ENCODE data around the gene GNB1L. TPM values are rescaled to one million over a fixed set of nuclear protein-coding genes. Genes with fewer than 3 reads are reported as not detected.

GNB1L gene
- total RNA-seq, 1 experiment from 2014 or later, result 17.9 TPM

DNA sequence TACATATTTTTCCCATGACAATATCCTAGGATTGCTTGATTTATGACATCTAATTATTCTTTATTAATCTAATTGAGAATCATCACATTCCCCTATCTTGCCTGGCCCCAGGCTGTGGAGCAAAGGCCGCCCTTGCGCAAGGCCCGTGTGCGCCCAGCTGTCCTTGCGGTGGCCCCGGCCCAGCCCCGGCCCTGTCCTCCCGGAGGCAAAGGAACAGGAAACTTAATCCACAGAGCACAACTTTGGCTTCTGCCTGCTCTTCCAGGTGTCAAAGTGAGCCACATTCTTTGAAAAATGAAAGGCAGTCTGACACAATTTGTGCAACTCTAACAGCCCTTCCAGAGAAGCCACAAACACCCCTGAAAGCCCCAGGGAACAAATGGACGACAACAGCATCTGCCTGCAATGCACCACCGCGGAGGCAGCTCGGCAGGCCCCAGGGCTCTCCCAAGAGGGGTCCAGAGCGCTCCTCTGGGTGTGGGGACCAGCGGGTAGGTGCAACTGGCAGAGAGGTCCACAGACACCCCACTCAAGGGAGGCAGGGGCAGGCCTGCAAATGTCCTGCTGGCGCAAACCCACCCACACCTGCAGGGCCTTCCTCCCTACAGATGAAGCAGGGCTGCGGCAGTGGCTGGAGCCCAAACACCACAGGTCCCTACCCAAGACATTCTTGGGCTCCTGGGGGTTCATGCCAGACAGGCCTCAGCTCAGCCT is 30.3 kb downstream of the GNB1L start:
- Histone ChIP-seq H3K9me3 (ENCODE audit: low read depth, low read length, poor library complexity, severe bottlenecking) (no peaks in the 10 kb centered on the region), H3K36me3 (ENCODE audit: insufficient read depth, low read length, poor library complexity, severe bottlenecking) (no peaks in the 10 kb centered on the region), H3K4me3 (ENCODE audit: low read depth, low read length, poor library complexity, severe bottlenecking) (no peak overlapping the region), H3K4me1 (ENCODE audit: insufficient read depth, low read length, poor library complexity, severe bottlenecking) (no peaks in the 10 kb centered on the region), H3K27ac (ENCODE audit: low read depth, low read length, poor library complexity, severe bottlenecking) (no peak overlapping the region), H3K27me3 (replicated peaks; ENCODE audit: insufficient read depth, low read depth, low read length, poor library complexity) (no peaks in the 10 kb centered on the region)
- CTCF ChIA-PET, result no interaction called here
- DNase-seq (ENCODE audit: low spot score), result no peak
- TF ChIP-seq EZH2 (IDR thresholded peaks at IDR 0.05; ENCODE audit: borderline replicate concordance, low read depth, low read length, poor library complexity, severe bottlenecking), result no peak
- TF ChIP-seq, protein P1, sequence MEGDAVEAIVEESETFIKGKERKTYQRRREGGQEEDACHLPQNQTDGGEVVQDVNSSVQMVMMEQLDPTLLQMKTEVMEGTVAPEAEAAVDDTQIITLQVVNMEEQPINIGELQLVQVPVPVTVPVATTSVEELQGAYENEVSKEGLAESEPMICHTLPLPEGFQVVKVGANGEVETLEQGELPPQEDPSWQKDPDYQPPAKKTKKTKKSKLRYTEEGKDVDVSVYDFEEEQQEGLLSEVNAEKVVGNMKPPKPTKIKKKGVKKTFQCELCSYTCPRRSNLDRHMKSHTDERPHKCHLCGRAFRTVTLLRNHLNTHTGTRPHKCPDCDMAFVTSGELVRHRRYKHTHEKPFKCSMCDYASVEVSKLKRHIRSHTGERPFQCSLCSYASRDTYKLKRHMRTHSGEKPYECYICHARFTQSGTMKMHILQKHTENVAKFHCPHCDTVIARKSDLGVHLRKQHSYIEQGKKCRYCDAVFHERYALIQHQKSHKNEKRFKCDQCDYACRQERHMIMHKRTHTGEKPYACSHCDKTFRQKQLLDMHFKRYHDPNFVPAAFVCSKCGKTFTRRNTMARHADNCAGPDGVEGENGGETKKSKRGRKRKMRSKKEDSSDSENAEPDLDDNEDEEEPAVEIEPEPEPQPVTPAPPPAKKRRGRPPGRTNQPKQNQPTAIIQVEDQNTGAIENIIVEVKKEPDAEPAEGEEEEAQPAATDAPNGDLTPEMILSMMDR (conservative IDR thresholded peaks at IDR 0.05; ENCODE audit: low read depth, low read length), result no peak
- no TSS peak for BruUV-seq (replicated peaks)
- intact Hi-C loops (cut with micrococcal nuclease; ENCODE audit: unreplicated experiment), result no loop called here
- POLR2A ChIA-PET (ENCODE audit: low non-redundant PET), result no interaction called here

DNA sequence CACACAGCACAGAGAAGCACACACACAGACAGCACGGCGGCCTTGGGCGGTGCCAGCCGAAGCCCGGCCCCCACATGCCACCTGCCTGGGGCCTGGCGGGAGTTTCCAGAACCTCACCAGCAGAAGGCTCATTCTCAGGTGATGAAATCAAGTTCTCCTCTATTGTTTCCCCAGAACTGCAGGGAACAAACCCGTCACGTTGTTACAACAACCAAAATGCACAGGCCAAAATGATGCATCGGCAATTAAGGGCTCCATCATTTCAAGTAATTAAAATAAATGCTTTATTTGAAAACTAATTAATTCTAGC is 30.8 kb downstream of the GNB1L start:
- H3K4me3 ChIP-seq (ENCODE audit: low read depth, low read length, poor library complexity, severe bottlenecking), result no peak overlapping the region
- no peak for DNase-seq (ENCODE audit: low spot score)
- no peak overlapping the region for H3K27ac ChIP-seq (ENCODE audit: low read depth, low read length, poor library complexity, severe bottlenecking)
- intact Hi-C loops (cut with micrococcal nuclease; ENCODE audit: unreplicated experiment), result no loop called here
- H3K27me3 ChIP-seq (replicated peaks; ENCODE audit: insufficient read depth, low read depth, low read length, poor library complexity), result no peaks in the 10 kb centered on the region
- no peaks in the 10 kb centered on the region for H3K9me3 ChIP-seq (ENCODE audit: low read depth, low read length, poor library complexity, severe bottlenecking)
- H3K36me3 ChIP-seq (ENCODE audit: insufficient read depth, low read length, poor library complexity, severe bottlenecking), result no peaks in the 10 kb centered on the region
- no peaks in the 10 kb centered on the region for H3K4me1 ChIP-seq (ENCODE audit: insufficient read depth, low read length, poor library complexity, severe bottlenecking)
- no TSS peak for BruUV-seq (replicated peaks)
- ChIA-PET CTCF (no interaction called here), POLR2A (ENCODE audit: low non-redundant PET) (no interaction called here)
- TF ChIP-seq, protein P1 (conservative IDR thresholded peaks at IDR 0.05; ENCODE audit: low read depth, low read length), result no peak
- TF ChIP-seq EZH2 (IDR thresholded peaks at IDR 0.05; ENCODE audit: borderline replicate concordance, low read depth, low read length, poor library complexity, severe bottlenecking), result no peak

DNA sequence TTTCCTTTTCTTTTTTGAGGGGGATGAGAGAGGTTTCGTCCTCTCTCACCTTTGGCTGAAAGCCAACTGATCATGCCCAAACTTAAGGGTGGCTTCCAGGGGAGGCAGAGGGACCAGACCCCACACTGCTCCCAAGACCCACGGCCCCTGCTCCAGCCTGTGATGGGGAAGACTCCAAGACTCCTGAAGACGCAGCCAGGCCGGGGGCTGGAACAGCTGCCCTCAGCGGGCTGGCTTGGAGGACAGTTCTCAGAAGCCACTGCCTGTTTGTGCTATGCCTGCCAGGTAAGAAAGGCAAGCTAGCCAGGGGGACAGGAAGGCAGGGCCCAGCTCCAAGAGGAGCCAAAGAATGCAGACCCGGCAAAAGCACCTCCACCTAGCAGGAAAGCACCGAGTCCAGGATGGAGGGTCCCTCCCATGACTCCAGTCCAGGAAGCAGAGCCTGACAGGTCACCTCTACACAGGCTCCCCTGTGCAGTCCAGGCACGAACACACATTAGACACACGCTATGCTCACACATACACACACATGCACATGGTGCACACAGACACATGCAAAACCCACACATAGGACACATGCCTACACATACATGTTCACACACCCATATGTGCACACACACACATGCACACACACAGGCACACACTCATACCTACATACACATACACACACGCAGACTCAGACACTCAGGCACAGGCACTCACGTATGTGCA is 31.3 kb downstream of the GNB1L start:
- no peaks in the 10 kb centered on the region for H3K9me3 ChIP-seq (ENCODE audit: low read depth, low read length, poor library complexity, severe bottlenecking)
- intact Hi-C loops (cut with micrococcal nuclease; ENCODE audit: unreplicated experiment), result no loop called here
- BruUV-seq (replicated peaks), result no TSS peak
- no peaks in the 10 kb centered on the region for H3K4me1 ChIP-seq (ENCODE audit: insufficient read depth, low read length, poor library complexity, severe bottlenecking)
- TF ChIP-seq, protein P1 (conservative IDR thresholded peaks at IDR 0.05; ENCODE audit: low read depth, low read length), result no peak
- no peak for TF ChIP-seq EZH2 (IDR thresholded peaks at IDR 0.05; ENCODE audit: borderline replicate concordance, low read depth, low read length, poor library complexity, severe bottlenecking)
- ChIA-PET CTCF (no interaction called here), POLR2A (ENCODE audit: low non-redundant PET) (no interaction called here)
- H3K36me3 ChIP-seq (ENCODE audit: insufficient read depth, low read length, poor library complexity, severe bottlenecking), result no peaks in the 10 kb centered on the region
- H3K4me3 ChIP-seq (ENCODE audit: low read depth, low read length, poor library complexity, severe bottlenecking), result no peak overlapping the region
- no peak overlapping the region for H3K27ac ChIP-seq (ENCODE audit: low read depth, low read length, poor library complexity, severe bottlenecking)
- DNase-seq (ENCODE audit: low spot score), result no peak
- no peaks in the 10 kb centered on the region for H3K27me3 ChIP-seq (replicated peaks; ENCODE audit: insufficient read depth, low read depth, low read length, poor library complexity)

Measured in A673 (cell line).